Panc1 (cell line): Measurements from ENCODE around the gene FILIP1L. TPM values are rescaled to one million over a fixed set of nuclear protein-coding genes. Genes with fewer than 3 reads are reported as not detected.

ENCODE experiments used
- ATAC-seq: fragments of 200-7000 bp; cut with Tn5 transposase; 2 replicates; pipeline ENCODE4 v1.9.1; 2020; ENCODE audit warnings: mild to moderate bottlenecking, moderate library complexity
- BruUV-seq: library from RNA; stranded (reverse); fragments of 400-500 nt; replicated peaks from 2 replicates; lab custom pipeline; 2021; lab: Mats Ljungman, UMichigan
- CTCF ChIA-PET: fragments of 300-600 bp; sonication (Branson Sonifier 250); formaldehyde crosslinking; loops from one replicate; lab custom pipeline; 2022; ENCODE audit warnings: antibody characterized with exemption; lab: Charles Lee
- POLR2A ChIA-PET: fragments of 300-600 bp; sonication (Branson Sonifier 250); formaldehyde crosslinking; loops from one replicate; lab custom pipeline; 2022; ENCODE audit warnings: antibody characterized with exemption; lab: Charles Lee
- DNase-seq: peaks from one replicate; pipeline ENCODE4 v3.0.0-alpha.2; 2010; ENCODE audit warnings: low read depth, low spot score
- H3K27ac ChIP-seq: 2 replicates; pipeline ENCODE4 v1.5.1; 2011; ENCODE audit warnings: mild to moderate bottlenecking, low read length, inconsistent platforms
- H3K27me3 ChIP-seq: fragments of 200-500 bp; sonication (Bioruptor generic); 2 replicates; pipeline ENCODE4 v1.6.0; 2014; ENCODE audit warnings: low read length, inconsistent platforms; ENCODE audit not compliant: control insufficient read depth, insufficient read depth
- H3K36me3 ChIP-seq: fragments of 200-500 bp; sonication (Bioruptor generic); 2 replicates; pipeline ENCODE4 v1.5.1; 2014; ENCODE audit warnings: inconsistent platforms, mild to moderate bottlenecking, low read length, moderate library complexity; ENCODE audit not compliant: control insufficient read depth, insufficient read depth
- H3K4me1 ChIP-seq: 2 replicates; pipeline ENCODE4 v1.5.1; 2011; ENCODE audit warnings: inconsistent platforms, mild to moderate bottlenecking, low read length, moderate library complexity; ENCODE audit not compliant: control insufficient read depth, insufficient read depth
- H3K4me3 ChIP-seq, 2 experiments: 2 replicates each; pipeline ENCODE4 v1.5.1; 2011 to 2012; ENCODE audit warnings: low read depth in 2 of 2, low read length in 2 of 2, mild to moderate bottlenecking in 2 of 2, inconsistent platforms in 1 of 2, moderate library complexity in 1 of 2
- H3K9me3 ChIP-seq: fragments of 200-500 bp; sonication (Bioruptor generic); 2 replicates; pipeline ENCODE4 v1.5.1; 2014; ENCODE audit warnings: low read depth, mild to moderate bottlenecking, inconsistent platforms, low read length, moderate library complexity; ENCODE audit not compliant: control insufficient read depth, insufficient read depth
- POLR2AphosphoS5 ChIP-seq: IDR thresholded peaks from 2 replicates; pipeline ENCODE4 v1.6.1; 2012; ENCODE audit warnings: mild to moderate bottlenecking, low read depth, low read length, moderate library complexity
- SIN3A ChIP-seq: IDR thresholded peaks from 2 replicates; pipeline ENCODE4 v1.6.1; 2012; ENCODE audit warnings: low read depth, mild to moderate bottlenecking, low read length, moderate library complexity, borderline replicate concordance; ENCODE audit not compliant: insufficient read depth
- TCF7L2 ChIP-seq: IDR thresholded peaks from 2 replicates; pipeline ENCODE4 v1.6.1; 2011; ENCODE audit warnings: mild to moderate bottlenecking, low read depth, low read length, inconsistent platforms
- in situ Hi-C: cut with HindIII; loops from 2 replicates; pipeline ENCODE4 v1.10.0; 2016; ENCODE audit warnings: low sequenced_read_pairs, low pct_unique_long_range_greater_than_20kb
- intact Hi-C: fragments of 100-400 bp; cut with micrococcal nuclease; formaldehyde crosslinking; loops from one replicate; pipeline ENCODE4 v1.10.0; 2022; ENCODE audit not compliant: unreplicated experiment
- total RNA-seq: library from RNA; stranded (reverse); gene quantifications from one replicate; pipeline ENCODE4 v1.2.1, GENCODE V29; 2021; ENCODE audit not compliant: unreplicated experiment
- TF ChIP-seq, protein P1 (sequence below), 2 experiments: IDR thresholded peaks; 2 replicates each; pipeline ENCODE4 v1.6.1; 2011 to 2012; ENCODE audit warnings: low read depth in 2 of 2, control low read depth in 1 of 2, low read length in 1 of 2, mild to moderate bottlenecking in 1 of 2, moderate library complexity in 1 of 2; ENCODE audit not compliant: insufficient read depth in 1 of 2
- TF ChIP-seq, protein P2 (sequence below): fragments of 450-650 bp; IDR thresholded peaks from 2 replicates; pipeline ENCODE4 v1.5.1; 2017; ENCODE audit warnings: mild to moderate bottlenecking

Gene FILIP1L
- total RNA-seq, 1 experiment from 2014 or later = 3.2 TPM

DNA sequence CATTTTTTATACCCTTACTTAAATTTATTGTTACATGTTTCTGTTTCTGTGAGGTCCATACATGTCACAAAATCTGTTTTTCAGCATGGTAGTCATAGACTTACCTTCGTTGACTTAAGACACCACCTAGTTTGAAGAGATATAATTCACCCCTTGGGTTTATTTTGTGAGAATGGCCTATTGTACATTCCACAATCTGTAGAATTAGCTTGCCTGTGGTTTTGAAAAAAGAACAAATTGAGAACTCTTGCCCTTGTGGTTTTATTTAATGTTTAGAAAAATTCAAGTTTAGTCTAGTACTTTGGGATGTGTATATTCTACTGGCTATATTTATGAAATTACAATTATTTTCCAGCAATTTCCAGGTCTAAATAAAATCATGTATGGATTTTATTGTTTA, 31.6 kb downstream of the FILIP1L start:
- no peaks in the 10 kb centered on the region for H3K4me1 ChIP-seq
- TF ChIP-seq, protein P1, sequence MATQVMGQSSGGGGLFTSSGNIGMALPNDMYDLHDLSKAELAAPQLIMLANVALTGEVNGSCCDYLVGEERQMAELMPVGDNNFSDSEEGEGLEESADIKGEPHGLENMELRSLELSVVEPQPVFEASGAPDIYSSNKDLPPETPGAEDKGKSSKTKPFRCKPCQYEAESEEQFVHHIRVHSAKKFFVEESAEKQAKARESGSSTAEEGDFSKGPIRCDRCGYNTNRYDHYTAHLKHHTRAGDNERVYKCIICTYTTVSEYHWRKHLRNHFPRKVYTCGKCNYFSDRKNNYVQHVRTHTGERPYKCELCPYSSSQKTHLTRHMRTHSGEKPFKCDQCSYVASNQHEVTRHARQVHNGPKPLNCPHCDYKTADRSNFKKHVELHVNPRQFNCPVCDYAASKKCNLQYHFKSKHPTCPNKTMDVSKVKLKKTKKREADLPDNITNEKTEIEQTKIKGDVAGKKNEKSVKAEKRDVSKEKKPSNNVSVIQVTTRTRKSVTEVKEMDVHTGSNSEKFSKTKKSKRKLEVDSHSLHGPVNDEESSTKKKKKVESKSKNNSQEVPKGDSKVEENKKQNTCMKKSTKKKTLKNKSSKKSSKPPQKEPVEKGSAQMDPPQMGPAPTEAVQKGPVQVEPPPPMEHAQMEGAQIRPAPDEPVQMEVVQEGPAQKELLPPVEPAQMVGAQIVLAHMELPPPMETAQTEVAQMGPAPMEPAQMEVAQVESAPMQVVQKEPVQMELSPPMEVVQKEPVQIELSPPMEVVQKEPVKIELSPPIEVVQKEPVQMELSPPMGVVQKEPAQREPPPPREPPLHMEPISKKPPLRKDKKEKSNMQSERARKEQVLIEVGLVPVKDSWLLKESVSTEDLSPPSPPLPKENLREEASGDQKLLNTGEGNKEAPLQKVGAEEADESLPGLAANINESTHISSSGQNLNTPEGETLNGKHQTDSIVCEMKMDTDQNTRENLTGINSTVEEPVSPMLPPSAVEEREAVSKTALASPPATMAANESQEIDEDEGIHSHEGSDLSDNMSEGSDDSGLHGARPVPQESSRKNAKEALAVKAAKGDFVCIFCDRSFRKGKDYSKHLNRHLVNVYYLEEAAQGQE (IDR thresholded peaks at IDR 0.05; ENCODE audit: insufficient read depth in 1 of 2, low read depth in 2 of 2, low read length in 1 of 2) = no peak
- TF ChIP-seq, protein P2, sequence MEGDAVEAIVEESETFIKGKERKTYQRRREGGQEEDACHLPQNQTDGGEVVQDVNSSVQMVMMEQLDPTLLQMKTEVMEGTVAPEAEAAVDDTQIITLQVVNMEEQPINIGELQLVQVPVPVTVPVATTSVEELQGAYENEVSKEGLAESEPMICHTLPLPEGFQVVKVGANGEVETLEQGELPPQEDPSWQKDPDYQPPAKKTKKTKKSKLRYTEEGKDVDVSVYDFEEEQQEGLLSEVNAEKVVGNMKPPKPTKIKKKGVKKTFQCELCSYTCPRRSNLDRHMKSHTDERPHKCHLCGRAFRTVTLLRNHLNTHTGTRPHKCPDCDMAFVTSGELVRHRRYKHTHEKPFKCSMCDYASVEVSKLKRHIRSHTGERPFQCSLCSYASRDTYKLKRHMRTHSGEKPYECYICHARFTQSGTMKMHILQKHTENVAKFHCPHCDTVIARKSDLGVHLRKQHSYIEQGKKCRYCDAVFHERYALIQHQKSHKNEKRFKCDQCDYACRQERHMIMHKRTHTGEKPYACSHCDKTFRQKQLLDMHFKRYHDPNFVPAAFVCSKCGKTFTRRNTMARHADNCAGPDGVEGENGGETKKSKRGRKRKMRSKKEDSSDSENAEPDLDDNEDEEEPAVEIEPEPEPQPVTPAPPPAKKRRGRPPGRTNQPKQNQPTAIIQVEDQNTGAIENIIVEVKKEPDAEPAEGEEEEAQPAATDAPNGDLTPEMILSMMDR = no peak
- TF ChIP-seq TCF7L2 (no peak), POLR2AphosphoS5 (no peak), SIN3A (no peak)
- H3K9me3 ChIP-seq = no peaks in the 10 kb centered on the region
- H3K27me3 ChIP-seq = no peaks in the 10 kb centered on the region
- intact Hi-C loops = no loop called here
- ChIA-PET CTCF (no interaction called here), POLR2A (no interaction called here)
- DNase-seq (no peak), ATAC-seq (no peak)
- H3K36me3 ChIP-seq = no peaks in the 10 kb centered on the region
- H3K27ac ChIP-seq = no peak overlapping the region
- H3K4me3 ChIP-seq = no peak overlapping the region
- in situ Hi-C loops = no loop called here
- no TSS peak for BruUV-seq

DNA sequence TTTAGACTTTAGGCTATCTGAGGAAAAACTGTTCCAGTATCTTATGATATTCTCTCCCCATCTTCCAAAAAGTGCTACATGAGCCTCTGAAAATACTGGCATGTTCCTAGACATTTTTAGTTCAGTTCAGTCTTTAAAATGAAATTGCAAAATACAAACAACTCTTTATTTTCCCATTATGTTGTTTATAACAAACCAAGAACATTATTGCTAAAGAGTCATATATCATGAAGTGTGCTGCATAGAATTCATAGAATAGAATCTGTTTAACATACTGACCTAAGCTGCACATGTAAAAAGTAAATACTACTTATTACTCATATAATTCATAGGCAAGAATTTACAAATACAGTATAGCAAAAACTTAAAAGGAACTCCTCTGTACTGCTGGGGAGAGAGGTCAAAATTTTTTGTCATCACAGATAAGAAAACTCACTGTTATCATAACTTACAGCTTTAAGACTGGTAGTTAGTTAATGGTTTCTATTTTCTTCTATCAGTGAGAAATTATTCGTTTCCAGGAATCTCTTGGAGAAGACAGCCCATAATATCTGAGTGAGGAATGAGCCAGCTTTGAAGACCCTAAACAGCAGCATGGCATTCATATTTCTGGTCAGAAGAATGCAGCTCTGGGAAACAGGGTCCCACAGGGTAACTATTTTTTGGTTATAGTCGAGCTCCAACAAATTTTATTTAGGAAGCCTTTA, 32.2 kb downstream of the FILIP1L start:
- ChIA-PET POLR2A (no interaction called here), CTCF (no interaction called here)
- Histone ChIP-seq H3K36me3 (no peaks in the 10 kb centered on the region), H3K9me3 (no peaks in the 10 kb centered on the region), H3K4me1 (no peaks in the 10 kb centered on the region; the same call in 1 of the 2 replicates), H3K27ac (no peak overlapping the region), H3K4me3 (no peak overlapping the region), H3K27me3 (no peaks in the 10 kb centered on the region)
- no peak for TF ChIP-seq TCF7L2
- no peak for TF ChIP-seq POLR2AphosphoS5
- TF ChIP-seq, protein P1 (IDR thresholded peaks at IDR 0.05; ENCODE audit: insufficient read depth in 1 of 2, low read depth in 2 of 2, low read length in 1 of 2) = no peak
- TF ChIP-seq, protein P2 = no peak
- TF ChIP-seq SIN3A = no peak
- intact Hi-C loops = no loop called here
- no TSS peak for BruUV-seq
- in situ Hi-C loops = no loop called here
- ATAC-seq (no peak), DNase-seq (no peak)
